ENCODE measurements around the gene SRP68.

The SRP68 gene

DNA sequence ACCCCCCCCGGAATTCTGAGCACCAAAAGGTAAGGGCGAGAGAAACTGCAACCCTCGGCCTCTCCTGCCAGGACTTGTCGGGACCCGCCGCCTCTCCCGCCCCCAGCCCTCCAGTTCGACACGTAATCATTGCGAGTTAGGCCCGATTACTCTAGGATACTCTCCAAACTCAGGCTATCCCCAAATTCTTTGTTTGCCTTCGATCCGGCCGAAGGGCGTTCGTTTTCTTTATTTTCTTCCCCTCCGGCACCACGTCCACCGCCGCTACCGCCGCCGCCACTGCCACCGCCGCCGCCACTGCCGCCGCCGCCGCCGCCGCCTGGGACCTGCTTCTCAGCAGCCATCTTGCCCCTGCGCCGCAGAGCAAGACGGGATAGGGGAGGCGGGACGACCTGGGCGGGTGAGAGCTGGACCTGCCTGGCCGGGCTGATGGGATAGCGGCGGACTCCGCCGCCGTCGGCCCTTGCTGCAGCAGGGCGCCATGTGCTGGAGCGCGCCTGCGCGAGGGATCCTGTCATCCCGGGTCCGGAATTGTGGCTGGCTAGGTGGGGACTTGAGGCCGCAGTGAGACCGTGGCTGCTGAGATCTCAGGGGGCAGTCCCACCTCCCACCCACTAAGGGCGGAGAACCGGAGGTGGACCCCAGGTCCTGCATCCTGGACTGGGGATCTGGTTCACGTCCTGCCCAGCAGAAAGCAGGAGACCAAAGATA lies at the start of gene SRP68:
Gene SRP68, minus strand, starts transcription at position 370 of the 711 bp plus-strand sequence. Its CDS starts 26 bp downstream, at position 344.
- DNase-seq: peak; percentile 47

DNA sequence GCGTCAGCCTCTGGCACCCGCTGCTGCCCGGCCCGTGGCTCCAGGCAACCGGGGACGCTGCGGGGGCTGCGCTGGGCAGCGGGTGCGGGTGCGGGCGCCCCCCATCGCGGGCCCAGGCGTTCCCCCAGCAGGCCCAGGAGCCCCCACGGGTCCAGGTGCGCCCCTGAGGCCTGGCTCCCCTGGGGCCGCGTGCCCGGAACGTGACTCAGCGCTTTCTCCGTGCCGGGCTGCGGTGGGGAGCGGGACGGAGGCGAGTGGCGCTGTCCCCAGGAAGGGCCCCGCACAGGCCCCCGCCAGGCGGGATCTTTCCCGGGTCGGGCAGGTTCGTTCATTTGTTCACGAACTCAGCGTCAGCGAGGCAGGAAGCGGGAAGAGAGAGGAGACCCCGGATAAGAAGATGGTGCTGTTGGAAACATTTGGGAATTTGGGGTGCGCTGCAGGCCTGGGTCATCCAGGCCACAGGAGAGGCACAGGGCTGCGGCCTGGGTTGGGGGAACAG lies 49.7 kb upstream of the SRP68 start:
- DNase-seq: no peak

DNA sequence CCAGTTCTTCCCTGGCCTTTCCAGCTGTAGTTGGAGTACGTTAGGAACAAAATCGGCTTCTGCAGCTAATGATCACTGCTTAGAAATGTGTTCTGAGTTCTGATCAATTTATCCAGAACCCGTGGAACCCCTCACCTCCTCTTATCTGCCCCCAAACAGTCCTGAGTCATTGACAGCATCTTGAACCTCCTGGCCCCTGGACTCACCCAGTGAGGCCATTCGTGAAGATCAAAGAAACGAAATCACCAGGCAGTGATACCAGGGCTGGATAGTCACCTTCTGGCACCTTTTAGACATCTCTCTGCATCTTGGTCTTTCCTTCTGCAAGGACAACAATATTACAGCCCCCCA lies 48.3 kb upstream of the SRP68 start:
- no peak for DNase-seq

DNA sequence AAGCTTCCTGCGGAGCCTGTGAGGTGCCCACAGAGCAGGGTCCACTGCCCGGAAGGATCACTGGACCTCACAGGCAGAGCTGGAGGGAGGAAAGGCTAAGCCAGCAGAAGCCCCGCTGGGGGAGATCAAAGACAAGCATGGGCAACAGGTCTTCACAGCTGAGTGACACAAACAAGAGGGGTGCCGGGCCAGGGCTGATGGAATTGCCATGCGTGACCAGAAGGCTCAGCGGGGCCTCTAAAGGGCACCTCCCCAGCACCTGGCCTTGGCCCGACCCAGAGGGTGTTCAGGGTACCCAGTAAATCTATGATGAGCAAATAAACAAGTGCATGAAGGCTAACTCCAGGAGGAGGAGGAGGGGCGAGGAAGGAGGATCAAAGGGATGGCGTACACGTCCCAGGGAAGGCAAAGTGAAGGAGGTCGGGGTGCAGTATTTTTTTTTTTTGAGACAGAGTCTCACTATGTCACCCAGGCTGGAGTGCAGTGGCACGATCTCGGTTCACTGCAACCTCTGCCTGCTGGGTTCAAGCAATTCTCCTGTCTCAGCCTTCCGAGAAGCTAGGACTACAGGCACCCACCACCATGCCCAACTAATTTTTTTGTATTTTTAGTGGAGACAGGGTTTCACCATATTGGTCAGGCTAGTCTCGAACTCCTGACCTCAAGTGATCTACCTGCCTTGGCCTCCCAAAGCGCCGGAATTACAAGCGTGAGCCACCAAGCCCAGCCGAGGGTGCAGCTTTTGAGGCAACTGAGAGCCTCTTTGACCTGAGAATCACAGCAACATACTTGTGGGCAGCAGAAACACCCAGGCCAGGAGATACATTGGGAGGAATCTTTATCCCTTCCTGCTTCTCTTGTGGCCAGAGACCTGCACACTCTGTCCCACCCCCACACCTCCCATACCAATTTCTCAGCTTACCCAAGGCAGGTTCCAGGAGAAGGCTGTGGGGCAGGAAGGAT lies 47.4 kb upstream of the SRP68 start:
- no peak for DNase-seq

DNA sequence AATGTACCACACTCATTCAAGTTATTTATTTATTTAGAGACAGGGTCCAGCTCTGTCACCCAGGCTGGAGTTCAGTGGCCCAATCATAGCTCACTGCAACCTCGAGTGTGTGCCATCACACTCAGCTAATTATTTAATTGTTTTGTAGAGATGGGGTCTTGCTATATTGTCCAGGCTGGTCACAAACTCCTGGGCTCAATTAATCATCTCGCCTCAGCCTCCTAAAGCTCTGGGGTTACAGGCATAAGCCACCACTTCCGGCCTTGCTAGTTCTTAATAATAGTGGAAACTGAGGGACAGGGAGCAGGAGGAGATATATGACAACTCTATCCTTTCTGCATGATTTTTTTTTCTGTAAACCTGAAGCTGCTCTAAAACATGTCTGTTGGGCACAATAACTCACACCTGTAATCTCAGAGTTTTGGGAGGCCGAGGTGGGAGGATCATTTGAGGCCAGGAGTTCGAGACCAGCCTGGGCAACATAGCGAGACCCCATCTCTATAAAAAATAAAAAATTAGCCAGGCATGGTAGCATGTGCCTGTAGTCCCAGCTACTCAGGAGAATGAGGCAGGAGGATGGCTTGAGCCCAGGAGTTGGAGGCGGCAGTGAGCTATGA lies 42.9 kb upstream of the SRP68 start:
- no peak for DNase-seq

DNA sequence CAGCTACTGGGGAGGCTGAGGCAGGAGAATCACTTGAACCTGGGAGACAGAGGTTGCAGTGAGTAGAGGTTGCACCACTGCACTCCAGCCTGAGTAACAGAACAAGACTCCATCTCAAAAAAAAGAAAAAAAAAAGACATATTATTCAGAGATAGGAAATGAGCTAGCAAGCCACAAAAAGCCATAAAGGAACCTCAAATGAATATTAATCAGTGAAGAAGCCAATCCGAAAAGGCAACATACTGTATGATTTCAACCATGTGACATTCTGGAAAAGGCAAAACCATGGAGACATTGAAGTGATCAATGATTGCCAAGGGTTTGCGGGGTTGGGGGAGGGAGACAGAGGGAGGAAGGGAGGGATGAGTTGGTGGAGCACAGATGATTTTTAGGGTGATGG lies 39.6 kb upstream of the SRP68 start:
- no peak for DNase-seq

DNA sequence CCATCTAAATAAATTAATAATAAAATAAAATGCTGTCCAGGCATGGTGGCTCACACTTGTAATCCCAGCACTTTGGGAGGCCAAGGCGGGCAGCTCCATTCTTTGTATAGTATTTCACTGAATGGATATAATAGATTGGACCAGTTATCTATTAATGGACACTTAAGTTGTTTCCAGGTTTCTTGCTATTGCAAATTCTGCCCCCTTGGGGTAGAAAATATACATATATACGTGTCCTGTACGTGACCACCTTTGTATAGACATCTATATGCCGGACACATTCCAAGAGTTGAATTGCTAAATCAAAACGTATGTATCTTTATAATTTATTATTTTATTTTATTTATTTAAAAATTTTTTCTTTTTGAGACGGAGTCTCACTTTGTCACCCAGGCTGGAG lies 35.2 kb upstream of the SRP68 start:
- no peak for DNase-seq

DNA sequence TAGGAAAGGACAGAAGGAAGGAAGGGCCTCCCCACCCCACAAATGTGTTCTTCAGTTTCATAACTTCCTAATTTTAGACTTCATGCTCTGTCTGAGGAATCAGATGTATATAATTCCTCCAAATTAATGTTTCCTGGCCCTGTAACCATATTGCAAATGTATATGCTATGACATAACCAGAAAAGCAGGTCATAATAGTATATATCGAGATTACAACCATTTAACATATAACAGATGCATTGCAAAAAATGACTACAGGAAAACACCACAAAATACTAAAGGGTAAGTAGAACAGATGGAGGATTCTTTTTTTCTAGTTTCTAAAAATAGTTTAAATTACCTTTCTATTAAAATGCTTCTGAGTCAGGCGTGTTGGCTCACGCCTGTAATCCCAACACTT lies 34.4 kb upstream of the SRP68 start:
- no peak for DNase-seq

DNA sequence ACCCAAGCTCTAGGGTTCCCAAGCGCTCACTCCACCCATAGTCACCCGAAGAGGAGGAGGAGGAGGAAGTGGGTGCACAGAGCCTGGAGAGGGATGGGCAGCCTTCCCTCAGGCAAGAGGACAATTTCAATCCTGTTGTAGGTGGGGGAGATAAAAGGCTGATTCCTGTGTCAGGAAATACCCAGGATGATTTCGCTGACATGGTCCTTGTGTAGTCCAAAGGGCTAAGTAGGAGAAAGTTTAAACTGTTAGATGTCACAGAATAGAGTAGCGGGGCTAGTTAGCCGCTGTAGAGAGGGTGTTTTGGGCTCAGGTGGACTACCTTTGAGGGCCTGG lies 32.5 kb upstream of the SRP68 start:
- no peak for DNase-seq

DNA sequence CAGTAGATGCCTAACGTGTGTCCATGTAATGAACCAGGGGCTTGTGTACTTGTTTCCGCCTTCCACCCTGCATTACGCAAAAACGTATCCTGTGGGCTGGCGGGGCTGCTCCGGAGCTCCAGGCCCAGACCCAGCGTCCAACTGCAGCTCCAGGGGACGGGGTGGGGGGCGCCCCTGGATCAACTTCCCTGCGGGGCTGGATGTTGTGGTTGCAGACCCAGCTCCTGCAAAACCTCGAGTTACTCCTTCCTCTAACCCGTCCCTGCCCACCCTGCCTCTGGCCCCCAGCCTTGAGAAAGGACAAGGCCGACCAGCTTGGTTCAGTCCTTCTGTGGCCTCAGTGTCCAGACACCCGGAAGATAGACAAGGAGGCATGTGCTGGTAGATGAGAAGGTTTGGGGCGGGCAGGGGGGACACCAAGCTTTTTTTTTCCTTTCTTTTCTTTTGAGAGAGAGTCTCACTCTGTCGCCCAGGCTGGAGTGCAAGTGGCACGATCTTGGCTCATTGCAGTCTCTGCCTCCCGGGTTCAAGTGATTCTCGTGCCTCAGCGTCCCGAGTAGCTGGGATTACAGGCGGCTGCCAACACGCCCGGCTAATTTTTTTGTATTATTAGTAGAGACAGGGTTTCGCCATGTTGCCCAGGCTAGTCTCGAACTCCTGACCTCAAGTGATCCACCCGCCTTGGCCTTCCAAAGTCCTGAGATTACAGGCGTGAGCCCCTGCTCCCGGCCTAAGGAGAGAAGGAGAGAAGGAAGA lies 32.0 kb upstream of the SRP68 start:
- no peak for DNase-seq

DNA sequence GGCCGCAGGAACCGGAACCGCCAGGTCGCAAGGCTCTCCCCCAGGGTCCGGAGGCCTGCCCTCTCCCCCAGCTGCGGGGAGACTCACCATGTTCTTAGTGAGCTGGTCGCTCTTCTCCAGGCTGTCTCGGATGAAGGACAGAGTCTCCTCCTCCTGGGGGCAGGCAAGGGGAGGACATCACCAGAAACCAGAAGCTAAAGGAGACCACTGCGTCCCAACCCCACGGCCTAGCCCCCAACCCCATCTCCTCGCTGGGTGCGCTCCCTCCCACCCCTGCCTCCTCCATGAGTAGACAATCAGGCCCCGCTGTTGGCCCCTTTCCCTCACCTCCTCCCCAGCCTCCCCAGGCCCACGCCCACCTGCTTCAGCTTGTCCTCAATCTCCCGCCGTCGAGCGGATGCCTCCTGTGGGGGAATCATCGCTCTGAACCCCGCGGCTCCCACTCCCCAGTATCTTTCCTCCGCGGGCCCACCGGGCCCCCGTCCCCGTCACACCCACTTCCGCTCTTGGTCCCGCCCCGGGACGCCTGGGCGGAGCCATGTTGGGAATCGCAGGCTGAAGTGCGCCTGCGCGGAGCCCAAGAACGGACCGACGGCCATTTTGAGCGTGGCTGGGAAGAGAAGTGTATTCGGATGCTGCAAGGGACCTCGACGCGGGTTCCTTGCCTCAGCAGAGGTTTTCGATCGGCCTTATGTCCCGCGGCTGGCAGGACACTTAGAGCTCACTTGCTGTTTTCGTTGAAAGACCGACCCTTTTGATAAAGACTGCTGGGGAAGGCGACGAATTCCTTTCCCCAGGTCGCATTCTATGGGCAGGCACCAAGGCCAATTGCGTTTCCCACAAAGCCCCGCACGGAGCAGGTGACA lies 31.2 kb upstream of the SRP68 start, which contains the start of gene EXOC7:
Gene EXOC7, minus strand, starts transcription at position 514 of the 866 bp plus-strand sequence. Its CDS starts 95 bp downstream, at position 419.
- peak; percentile 53 for DNase-seq

DNA sequence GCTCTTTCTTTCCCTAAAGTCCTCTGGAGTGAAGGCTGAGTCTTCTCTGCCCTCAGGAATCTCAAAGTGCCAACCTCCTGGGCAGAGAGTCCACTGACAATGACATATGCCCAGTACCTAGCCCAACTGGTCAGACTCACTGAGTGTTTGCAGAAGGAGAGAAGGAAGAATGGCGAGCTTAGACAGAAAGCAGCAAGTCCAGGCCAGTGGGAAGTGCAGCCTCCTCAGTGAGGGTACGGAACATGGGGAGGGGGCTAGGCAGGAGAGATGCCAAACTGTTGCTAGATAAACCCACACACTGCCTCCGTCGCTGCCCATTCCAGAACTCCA lies 30.6 kb upstream of the SRP68 start:
- no peak for DNase-seq

DNA sequence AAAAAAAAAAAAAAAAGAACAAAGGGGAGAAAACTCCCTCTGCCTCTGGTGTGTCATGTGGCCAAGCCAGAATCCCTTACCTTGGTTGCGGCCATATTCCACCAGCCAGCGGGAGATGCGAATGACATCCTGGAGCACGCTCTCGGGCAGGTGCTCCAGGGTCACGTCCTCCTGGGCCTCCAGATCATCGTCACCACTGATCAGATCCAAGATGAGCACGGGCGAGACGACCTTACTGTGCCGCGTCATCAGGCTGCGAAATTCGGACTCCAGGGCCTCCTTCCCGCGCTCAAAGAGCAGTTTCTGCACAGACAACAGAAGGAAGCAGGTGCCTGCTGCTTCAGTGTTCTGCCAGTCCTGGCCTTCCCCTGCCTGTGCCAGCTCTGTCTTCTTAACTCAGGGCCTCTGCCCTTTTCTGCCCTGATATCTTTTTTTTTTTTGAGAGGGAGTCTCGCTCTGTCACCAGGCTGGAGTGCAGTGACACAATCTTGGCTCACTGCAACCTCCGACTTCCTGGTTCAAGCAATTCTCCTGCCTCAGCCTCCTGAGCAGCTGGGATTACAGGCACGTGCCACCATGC lies 25.5 kb upstream of the SRP68 start:
- DNase-seq: no peak

DNA sequence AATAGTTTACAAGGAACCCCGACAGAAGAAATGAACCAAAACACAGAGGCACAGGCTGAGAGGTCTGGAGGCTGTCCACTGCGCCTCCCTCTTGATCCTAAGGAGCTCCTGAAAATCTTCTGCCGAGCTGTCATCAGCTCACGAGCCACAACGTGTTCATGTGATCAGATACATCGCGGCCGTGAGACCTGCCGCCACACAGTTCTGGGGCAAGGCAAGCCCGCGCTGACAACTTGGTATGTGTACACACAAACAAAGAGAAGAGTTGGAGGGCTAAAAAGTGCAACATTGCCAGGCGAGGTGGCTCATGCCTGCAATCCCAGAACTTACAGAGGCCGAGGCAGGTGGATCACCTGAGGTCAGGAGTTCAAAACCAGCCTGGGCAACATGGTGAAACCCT lies 23.6 kb upstream of the SRP68 start:
- DNase-seq: no peak

DNA sequence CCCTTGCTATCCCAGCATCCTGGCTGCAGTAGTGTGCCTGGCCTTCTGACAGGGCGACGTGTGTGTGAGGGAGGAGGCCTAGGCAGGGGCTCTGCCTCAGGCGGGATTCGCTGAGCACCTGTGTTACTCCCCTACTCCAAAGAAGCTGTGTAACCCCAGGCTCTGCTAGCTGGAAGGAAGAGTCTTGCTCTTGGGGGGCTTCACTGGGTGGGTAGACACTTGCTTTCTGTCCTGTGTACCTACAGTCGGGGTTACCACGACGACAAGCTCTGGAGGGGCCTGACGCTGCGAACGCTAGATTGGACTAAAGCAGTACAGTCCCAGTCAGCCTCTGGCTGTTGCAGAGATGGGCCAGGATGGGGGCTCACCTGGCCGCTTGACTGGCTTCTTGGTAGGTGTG lies 21.7 kb upstream of the SRP68 start:
- no peak for DNase-seq

DNA sequence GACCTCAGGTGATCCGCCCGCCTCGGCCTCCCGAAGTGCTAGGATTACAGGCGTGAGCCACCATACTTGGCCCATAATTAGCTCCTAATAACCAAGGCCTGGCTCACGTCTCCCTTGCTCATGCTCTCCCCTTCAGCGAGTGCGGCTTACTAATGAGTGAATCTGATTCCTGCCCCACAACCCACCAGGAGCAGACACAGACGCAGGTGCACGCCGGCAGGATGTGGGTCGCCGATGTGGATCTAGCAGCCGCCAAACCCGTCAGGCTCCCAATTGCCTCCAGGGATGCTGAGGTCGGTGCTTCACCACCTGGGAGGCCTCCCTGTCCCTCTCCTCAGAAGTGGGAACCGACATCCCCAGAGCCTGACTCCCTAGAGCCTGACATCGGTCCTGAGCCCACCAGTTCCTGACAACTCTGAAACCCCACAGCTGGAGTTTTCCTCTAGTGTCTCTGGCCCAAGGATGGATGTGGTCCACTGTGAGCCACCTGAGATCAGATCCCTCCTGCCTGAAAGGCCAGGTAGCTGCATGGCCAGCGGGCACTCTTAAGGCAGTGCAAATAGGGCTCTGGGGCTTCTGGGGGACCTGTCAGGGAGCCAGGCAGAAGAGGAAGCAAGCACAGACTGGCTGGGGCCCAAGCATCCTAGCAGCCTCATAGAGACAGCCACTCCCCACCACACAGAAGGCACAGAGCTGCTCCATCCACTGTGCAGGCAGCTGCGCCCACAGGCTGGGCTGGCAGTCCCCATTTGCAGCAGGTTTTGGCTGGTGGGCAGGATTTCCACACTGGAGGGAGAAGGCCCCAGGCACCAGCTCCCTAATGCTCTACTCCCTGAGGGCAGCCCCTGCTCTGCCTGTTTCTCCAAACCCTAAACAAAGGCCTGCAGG lies 20.5 kb upstream of the SRP68 start:
- no peak for DNase-seq

DNA sequence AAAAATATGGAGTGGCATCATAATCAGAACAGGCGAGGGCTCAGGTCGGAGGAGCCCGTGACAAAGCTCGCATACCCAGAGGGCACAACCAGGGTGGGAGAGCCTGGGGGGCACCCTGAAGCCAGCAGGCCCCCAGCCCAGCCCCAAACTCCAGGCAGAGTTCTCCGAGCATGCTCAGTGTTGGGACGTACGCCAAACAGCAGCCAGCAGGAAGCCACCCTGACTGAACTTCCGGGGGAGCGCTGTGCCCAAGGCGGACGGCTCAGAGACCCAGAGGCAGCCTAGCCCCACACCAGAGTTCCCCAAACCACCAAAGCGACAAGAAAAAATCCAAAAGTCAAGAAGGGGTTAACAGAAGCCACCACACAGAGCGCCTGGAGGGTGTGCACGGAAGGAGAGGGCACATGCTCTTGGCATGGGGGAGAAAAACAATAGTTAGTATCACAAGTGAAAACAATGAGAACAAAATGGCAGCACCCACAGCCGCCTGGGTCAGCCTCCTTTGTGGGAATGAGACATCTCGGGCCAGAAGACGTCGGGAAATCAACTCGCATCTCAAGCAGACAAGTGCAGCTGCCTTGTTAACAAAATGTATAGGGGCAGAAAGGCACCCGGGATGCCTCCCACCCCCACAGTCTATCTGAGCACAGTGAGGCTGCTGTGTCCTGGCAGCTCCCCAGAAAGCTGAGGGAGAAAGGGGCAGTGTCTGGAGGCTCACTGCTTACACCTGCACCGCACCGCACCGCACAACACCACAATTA lies 19.4 kb upstream of the SRP68 start:
- no peak for DNase-seq

DNA sequence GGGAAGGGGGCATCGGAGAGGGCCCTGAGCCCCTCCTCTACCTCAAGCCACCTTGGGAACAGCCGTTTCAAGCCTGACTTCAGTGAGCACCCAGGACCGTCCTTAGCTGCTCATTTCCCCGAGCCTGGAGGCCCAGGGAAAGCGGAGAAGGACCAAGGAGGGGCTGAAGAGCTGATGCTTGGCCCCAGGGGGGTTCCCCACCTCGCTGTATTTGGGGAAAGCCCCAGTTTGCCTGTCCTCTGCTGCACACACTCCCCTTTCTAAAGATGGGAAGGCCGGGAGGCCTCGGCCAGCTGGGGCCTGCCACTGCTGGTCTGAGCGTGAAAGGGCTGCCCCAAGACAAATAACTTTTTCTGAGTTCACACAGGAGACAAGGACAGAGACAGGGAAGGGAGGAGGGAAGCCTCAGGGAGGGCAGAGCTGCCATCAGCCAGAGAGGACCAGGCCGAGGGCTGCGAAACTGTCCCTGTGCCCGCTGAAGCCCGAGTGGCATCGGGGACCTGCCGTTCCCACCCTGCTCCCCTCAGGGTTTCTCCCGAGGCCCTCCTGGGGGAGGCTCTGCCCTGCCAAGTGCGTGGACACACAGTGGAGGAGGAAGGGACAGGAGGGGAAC lies 18.3 kb upstream of the SRP68 start:
- DNase-seq: no peak

Measured in NCI-H187 treated with DMSO at 0.1 percent for 48 hours (cell line).